HL-60 (cell line): ENCODE results near the gene WDR43.
A peak's percentile ranks its signal among the peaks of the same experiment; 100 is the strongest.

ENCODE experiments used
- DNase-seq, 2 experiments: peaks; one replicate each; pipeline ENCODE4 v3.0.0-alpha.2; 2010 to 2020; ENCODE audit warnings: low read depth in 1 of 2, low spot score in 1 of 2
- H3K27ac ChIP-seq: fragments of 250-450 bp; sonication (Bioruptor Pico); replicated peaks from 2 replicates; pipeline ENCODE4 v1.5.1; 2020; ENCODE audit warnings: mild to moderate bottlenecking, moderate library complexity
- H3K27me3 ChIP-seq: fragments of 250-450 bp; sonication (Bioruptor Pico); 2 replicates; pipeline ENCODE4 v1.5.1; 2021; ENCODE audit warnings: mild to moderate bottlenecking, moderate library complexity; ENCODE audit not compliant: insufficient read depth, poor library complexity, severe bottlenecking
- H3K4me3 ChIP-seq: replicated peaks from 2 replicates; pipeline ENCODE4 v1.5.1; 2011; ENCODE audit warnings: mild to moderate bottlenecking, control low read depth, low read length; ENCODE audit not compliant: insufficient read depth
- CTCF ChIP-seq: IDR thresholded peaks from one replicate; pipeline ENCODE4 v1.5.1; 2011; ENCODE audit warnings: low read length, control low read depth, inconsistent platforms; ENCODE audit not compliant: insufficient read depth
- GABPA ChIP-seq: IDR thresholded peaks from 2 replicates; pipeline ENCODE4 v1.6.1; 2012; ENCODE audit warnings: low read depth
- POLR2AphosphoS5 ChIP-seq: IDR thresholded peaks from 2 replicates; pipeline ENCODE4 v1.6.1; 2012; ENCODE audit warnings: low read depth
- REST ChIP-seq: IDR thresholded peaks from 2 replicates; pipeline ENCODE4 v1.6.1; 2012; ENCODE audit warnings: low read depth; ENCODE audit not compliant: insufficient replicate concordance
- SPI1 ChIP-seq: IDR thresholded peaks from 2 replicates; pipeline ENCODE4 v1.6.1; 2012; ENCODE audit warnings: low read depth, mild to moderate bottlenecking, borderline replicate concordance
- long read RNA-seq: library from polyadenylated mRNA; unstranded; transcript quantifications from one replicate; pipeline ENCODE4 v2.0.0, GENCODE V29; 2020

WDR43 gene
- long read RNA-seq, transcript WDR43-202 (18 exons, 3,533 nt) = major isoform, 249 of 360 reads
- long read RNA-seq, partial matches to known transcripts = 94 of 360 reads
- long read RNA-seq, other reads (novel, unspliced or antisense) = 17 of 360 reads

GRCh38 chr2:28894470-28895188, at the start of gene WDR43:
TSS of gene WDR43 (plus strand) at chr2:28894667. CDS start at chr2:28894699, 32 bp downstream.
- peak within 1 kb of the TSS; percentile 78 for H3K4me3 ChIP-seq
- DNase-seq = peak; percentile 97 to 99
- peak within 1 kb of the TSS; percentile 95 for H3K27ac ChIP-seq
- H3K27me3 ChIP-seq = no peaks in the 10 kb centered on the region
- TF ChIP-seq REST (peak; percentile 74), SPI1 (peak; percentile 92), POLR2AphosphoS5 (peak; percentile 94), CTCF (no peak), GABPA (0 out of 2 replicates have a peak, but pooled peaks have one; percentile 36)

GRCh38 chr2:28855193-28855592, 39.3 kb upstream of the WDR43 start:
- H3K27ac ChIP-seq = no peak overlapping the region
- no peak for TF ChIP-seq GABPA
- TF ChIP-seq CTCF = no peak
- TF ChIP-seq SPI1 = no peak
- TF ChIP-seq POLR2AphosphoS5 = no peak
- no peak for TF ChIP-seq REST
- no peak for DNase-seq
- H3K4me3 ChIP-seq = no peak overlapping the region
- H3K27me3 ChIP-seq = no peaks in the 10 kb centered on the region

- TF ChIP-seq CTCF (no peak), REST (no peak), GABPA (no peak), SPI1 (no peak), POLR2AphosphoS5 (no peak)
- no peak overlapping the region for H3K27ac ChIP-seq
- DNase-seq = no peak
- no peaks in the 10 kb centered on the region for H3K27me3 ChIP-seq
- H3K4me3 ChIP-seq = no peak overlapping the region
Measured at GRCh38 chr2:28855977-28856376, 38.5 kb upstream of the WDR43 start.
